ENCODE data around the gene CDH23.

- no peak for TF ChIP-seq CTCF (IDR thresholded peaks at IDR 0.05)
- TF ChIP-seq POLR2AphosphoS5 (IDR thresholded peaks at IDR 0.05) = no peak
- no peak for TF ChIP-seq POLR2A (IDR thresholded peaks at IDR 0.05; ENCODE audit: low read depth)
Measured at GRCh38 chr10:71579668-71580067, 182.9 kb downstream of the CDH23 start.
